ENCODE measurements around the gene IWS1.

Gene IWS1

DNA sequence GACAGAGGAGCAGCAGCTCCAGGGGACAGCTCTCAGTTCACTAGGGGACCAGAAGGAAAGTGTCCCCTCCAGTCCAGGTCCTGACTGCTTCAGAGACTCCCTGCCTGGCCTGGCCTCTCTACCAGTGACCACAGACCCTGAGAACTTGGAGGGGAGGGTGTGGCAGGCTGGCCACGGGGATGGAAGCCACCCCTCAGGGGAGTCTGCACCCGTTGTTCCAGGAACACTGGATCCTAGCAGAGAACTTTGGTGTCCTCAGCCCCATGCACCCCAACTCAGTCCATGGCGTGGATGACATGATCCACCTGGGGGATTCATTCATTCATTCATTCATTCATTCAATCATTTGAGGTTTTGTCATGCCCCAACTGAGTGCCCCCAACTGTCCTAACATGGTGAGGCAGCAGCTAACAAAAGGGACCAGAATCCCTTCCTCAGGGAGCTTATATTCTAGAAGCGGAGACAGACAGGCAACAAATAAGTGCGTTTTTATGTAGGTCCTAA, 41.1 kb upstream of the IWS1 start:
- no peak overlapping the region for H3K27ac ChIP-seq
- H3K4me3 ChIP-seq (ENCODE audit: low read depth in 1 of 2, low read length in 1 of 2): no peak overlapping the region
- TF ChIP-seq, protein P1, sequence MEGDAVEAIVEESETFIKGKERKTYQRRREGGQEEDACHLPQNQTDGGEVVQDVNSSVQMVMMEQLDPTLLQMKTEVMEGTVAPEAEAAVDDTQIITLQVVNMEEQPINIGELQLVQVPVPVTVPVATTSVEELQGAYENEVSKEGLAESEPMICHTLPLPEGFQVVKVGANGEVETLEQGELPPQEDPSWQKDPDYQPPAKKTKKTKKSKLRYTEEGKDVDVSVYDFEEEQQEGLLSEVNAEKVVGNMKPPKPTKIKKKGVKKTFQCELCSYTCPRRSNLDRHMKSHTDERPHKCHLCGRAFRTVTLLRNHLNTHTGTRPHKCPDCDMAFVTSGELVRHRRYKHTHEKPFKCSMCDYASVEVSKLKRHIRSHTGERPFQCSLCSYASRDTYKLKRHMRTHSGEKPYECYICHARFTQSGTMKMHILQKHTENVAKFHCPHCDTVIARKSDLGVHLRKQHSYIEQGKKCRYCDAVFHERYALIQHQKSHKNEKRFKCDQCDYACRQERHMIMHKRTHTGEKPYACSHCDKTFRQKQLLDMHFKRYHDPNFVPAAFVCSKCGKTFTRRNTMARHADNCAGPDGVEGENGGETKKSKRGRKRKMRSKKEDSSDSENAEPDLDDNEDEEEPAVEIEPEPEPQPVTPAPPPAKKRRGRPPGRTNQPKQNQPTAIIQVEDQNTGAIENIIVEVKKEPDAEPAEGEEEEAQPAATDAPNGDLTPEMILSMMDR (IDR thresholded peaks at IDR 0.05): no peak
- no peaks in the 10 kb centered on the region for H3K9me3 ChIP-seq
- H3K4me1 ChIP-seq (ENCODE audit: control insufficient read depth in 1 of 2, insufficient read depth in 1 of 2, low read depth in 1 of 2, low read length in 1 of 2): peaks cover 18% of the 10 kb centered on the region in 2 experiments
- no peaks in the 10 kb centered on the region for H3K27me3 ChIP-seq
- no peaks in the 10 kb centered on the region for H3K36me3 ChIP-seq

DNA sequence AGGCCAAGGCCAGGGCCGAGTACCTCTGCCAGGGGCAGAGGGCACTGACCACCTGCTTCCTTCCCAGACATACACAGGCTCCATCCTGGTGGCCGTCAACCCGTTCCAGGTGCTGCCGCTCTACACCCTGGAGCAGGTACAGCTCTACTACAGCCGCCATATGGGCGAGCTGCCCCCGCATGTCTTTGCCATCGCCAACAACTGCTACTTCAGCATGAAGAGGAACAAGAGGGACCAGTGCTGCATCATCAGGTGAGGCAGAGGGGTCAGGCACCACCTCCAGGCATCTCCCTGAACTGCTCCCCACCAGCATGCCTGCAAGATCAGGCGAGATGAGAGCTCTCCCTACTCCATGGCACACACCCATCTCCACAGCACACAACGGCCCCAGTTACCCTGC, 40.3 kb upstream of the IWS1 start:
- H3K27ac ChIP-seq: no peak overlapping the region
- H3K27me3 ChIP-seq: no peaks in the 10 kb centered on the region
- H3K4me3 ChIP-seq (ENCODE audit: low read depth in 1 of 2, low read length in 1 of 2): no peak overlapping the region
- H3K9me3 ChIP-seq: no peaks in the 10 kb centered on the region
- TF ChIP-seq, protein P1 (IDR thresholded peaks at IDR 0.05): no peak
- H3K4me1 ChIP-seq (ENCODE audit: control insufficient read depth in 1 of 2, insufficient read depth in 1 of 2, low read depth in 1 of 2, low read length in 1 of 2): peaks cover 15 to 18% of the 10 kb centered on the region in 2 experiments
- H3K36me3 ChIP-seq: no peaks in the 10 kb centered on the region

DNA sequence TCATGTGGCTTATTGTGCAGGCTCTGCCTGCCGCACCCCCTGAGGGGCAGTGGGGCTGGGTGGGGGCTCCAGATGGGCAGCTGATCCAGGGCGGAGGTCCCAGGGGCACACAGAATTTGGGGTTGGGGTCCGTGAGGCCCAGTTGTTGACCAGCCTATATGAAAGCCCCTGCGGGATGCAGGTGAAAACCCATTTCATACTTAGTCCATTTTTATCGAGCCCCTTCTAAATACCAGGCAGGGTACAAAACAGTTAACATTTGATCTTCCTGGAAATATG, 39.8 kb upstream of the IWS1 start:
- H3K27me3 ChIP-seq: no peaks in the 10 kb centered on the region
- H3K4me3 ChIP-seq (ENCODE audit: low read depth in 1 of 2, low read length in 1 of 2): no peak overlapping the region
- H3K36me3 ChIP-seq: no peaks in the 10 kb centered on the region
- peaks cover 15 to 18% of the 10 kb centered on the region in 2 experiments for H3K4me1 ChIP-seq (ENCODE audit: control insufficient read depth in 1 of 2, insufficient read depth in 1 of 2, low read depth in 1 of 2, low read length in 1 of 2)
- H3K9me3 ChIP-seq: no peaks in the 10 kb centered on the region
- no peak overlapping the region for H3K27ac ChIP-seq
- TF ChIP-seq, protein P1 (IDR thresholded peaks at IDR 0.05): no peak

DNA sequence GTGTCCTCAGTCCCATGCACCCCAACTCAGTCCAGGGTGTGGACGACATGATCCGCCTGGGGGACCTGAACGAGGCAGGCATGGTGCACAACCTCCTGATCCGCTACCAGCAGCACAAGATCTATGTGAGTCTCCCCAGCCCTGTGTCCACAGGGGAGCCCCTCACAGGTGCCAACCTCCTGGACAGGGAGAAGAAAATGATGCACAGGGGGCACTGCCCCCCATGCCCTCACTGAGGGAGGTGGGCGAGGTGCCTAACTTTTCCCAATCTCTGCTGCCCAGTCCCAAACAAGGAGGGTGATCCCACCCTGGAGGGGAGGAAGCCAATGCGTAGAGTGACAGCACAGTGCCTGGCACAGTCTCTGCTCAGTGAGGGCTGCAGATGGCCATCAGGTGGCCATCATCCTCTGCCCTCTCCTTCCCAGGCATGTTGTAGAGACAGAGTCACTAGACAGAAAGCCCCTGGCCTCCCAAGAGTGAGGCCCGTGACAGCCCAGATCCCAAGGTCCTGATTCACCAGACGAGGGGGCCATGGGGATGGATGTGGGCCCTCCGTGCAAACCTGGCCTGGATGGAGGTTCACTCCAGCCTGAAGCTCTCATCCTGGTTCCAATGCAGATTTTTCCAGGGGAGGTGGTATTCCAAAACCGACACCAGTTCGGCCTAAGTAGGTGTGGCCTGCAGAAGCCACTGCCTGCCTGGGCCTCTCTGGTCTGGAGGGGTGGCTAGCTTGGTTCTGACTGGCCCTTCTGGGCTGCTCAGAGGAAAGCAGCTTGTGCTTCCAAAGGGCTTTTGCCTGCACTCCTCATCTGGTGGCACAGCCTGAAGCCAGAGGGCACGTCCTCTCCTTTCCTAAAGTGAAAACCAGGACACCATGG, 39.2 kb upstream of the IWS1 start:
- no peak overlapping the region for H3K4me3 ChIP-seq (ENCODE audit: low read depth in 1 of 2, low read length in 1 of 2)
- no peaks in the 10 kb centered on the region for H3K36me3 ChIP-seq
- H3K27me3 ChIP-seq: no peaks in the 10 kb centered on the region
- TF ChIP-seq, protein P1 (IDR thresholded peaks at IDR 0.05): no peak
- peaks cover 15 to 18% of the 10 kb centered on the region in 2 experiments for H3K4me1 ChIP-seq (ENCODE audit: control insufficient read depth in 1 of 2, insufficient read depth in 1 of 2, low read depth in 1 of 2, low read length in 1 of 2)
- H3K27ac ChIP-seq: no peak overlapping the region
- H3K9me3 ChIP-seq: no peaks in the 10 kb centered on the region

DNA sequence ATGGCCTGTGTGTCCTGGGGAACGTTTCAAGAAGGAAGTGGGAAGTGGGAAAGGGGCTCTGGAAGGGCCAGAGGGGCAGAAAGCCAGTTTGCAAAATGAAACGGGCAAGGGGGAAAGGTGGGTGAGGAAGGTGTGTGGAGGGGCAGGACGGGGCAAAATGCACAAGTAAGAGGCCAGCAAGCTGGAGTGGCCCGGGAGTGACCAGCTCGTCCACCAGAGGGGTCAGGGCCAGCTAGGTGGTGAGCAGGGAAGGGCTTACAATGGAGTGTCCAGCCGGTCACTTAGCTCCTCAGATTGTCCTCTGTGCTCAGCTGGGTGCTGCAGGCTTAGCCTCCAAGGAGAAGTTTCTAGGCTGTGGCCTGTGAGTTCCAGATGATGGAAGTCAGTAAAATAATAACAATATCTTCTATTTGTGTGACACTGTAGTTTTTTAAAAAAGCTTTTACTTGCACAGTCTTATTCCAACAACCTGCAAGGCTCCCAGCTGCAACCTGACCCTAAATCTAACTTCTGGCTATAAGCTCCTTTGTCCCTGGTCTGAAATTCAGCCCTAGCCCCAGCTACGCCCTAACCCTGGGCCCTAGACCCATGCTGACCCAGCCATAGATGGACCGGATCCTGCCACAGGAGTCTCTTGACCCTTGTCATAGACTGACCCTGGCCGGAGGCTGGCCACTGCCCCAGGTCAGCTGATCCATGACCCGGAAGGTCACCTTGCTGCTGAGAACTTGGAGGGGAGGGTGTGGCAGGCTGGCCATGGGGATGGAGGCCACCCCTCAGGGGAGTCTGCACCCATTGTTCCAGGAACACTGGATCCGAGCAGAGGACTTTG, 38.4 kb upstream of the IWS1 start:
- H3K36me3 ChIP-seq: no peaks in the 10 kb centered on the region
- H3K9me3 ChIP-seq: no peaks in the 10 kb centered on the region
- H3K27ac ChIP-seq: no peak overlapping the region
- H3K4me3 ChIP-seq (ENCODE audit: low read depth in 1 of 2, low read length in 1 of 2): no peak overlapping the region
- H3K27me3 ChIP-seq: no peaks in the 10 kb centered on the region
- TF ChIP-seq, protein P1 (IDR thresholded peaks at IDR 0.05): no peak
- peaks cover 15 to 18% of the 10 kb centered on the region in 2 experiments for H3K4me1 ChIP-seq (ENCODE audit: control insufficient read depth in 1 of 2, insufficient read depth in 1 of 2, low read depth in 1 of 2, low read length in 1 of 2)

Data from neutrophil (primary cell).